ENCODE data around the gene UTP15. TPM values are rescaled to one million over a fixed set of nuclear protein-coding genes. Genes with fewer than 3 reads are reported as not detected.

Gene UTP15
- total and polyA plus RNA-seq, 2 donors (not counting 3 experiments of a cell fraction or from before 2014, with no cell fraction given): 11.7 to 25.2 TPM

GRCh38 chr5:73607228-73607627, 41.7 kb downstream of the UTP15 start:
- no peak overlapping the region for H3K9ac ChIP-seq (replicated peaks; ENCODE audit: extremely low read depth, insufficient read depth, low read length)
- dilution Hi-C loops (cut with MboI; ENCODE audit: extremely low pct_ligation_motif_present, low sequenced_read_pairs): no loop called here
- H3K36me3 ChIP-seq (ENCODE audit: control insufficient read depth in 2 of 2, extremely low read depth in 1 of 2, insufficient read depth in 2 of 2, low read length in 2 of 2): no peaks in the 10 kb centered on the region
- no peaks in the 10 kb centered on the region for H3K9me1 ChIP-seq (replicated peaks; ENCODE audit: control insufficient read depth, extremely low read depth, insufficient read depth, low read length)
- no peaks in the 10 kb centered on the region for H3K79me2 ChIP-seq (ENCODE audit: control insufficient read depth, insufficient read depth, low read length)
- H2AFZ ChIP-seq (ENCODE audit: low read depth, low read length): no peak overlapping the region
- BruUV-seq (replicated peaks): no TSS peak
- peak overlapping the region; percentile 35 for H3K4me2 ChIP-seq (ENCODE audit: insufficient read depth, low read length)
- ChIA-PET POLR2A (interaction anchor here (1.4 kb wide), 1 partner anchor 10 kb away, joined by 4 read pairs; no protein-coding TSS in a partner anchor), CTCF (interaction anchor here (0.9 to 1.0 kb wide), 2 partner anchors 26 to 38 kb away, joined by 3 read pairs; no protein-coding TSS in a partner anchor)
- intact Hi-C loops (cut with micrococcal nuclease): no loop called here
- H4K20me1 ChIP-seq (replicated peaks; ENCODE audit: control insufficient read depth, extremely low read depth, insufficient read depth, low read length): no peaks in the 10 kb centered on the region
- DNase-seq (ENCODE audit: low read depth, low spot score) (no peak), FAIRE-seq (no peak)
- no peak overlapping the region for H3K4me3 ChIP-seq (replicated peaks in 1 of 3; ENCODE audit: insufficient read depth in 1 of 3, low read depth in 1 of 3, low read length in 3 of 3)
- H3K27ac ChIP-seq (ENCODE audit: insufficient read depth, low read depth, low read length): peak overlapping the region; percentile 84
- no peaks in the 10 kb centered on the region for H3K27me3 ChIP-seq (ENCODE audit: control insufficient read depth in 2 of 2, insufficient read depth in 2 of 2, low read length in 2 of 2)
- TF ChIP-seq MYC (IDR thresholded peaks at IDR 0.05; ENCODE audit: low read depth, low read length) (no peak), POLR2AphosphoS5 (IDR thresholded peaks at IDR 0.05; ENCODE audit: insufficient read depth, low read depth, low read length) (no peak), EZH2 (IDR thresholded peaks at IDR 0.05; ENCODE audit: borderline replicate concordance, low read depth, low read length, severe bottlenecking) (no peak), GATA2 (IDR thresholded peaks at IDR 0.05; ENCODE audit: insufficient read depth, insufficient read length, low read depth, low read length) (no peak), FOS (IDR thresholded peaks at IDR 0.05; ENCODE audit: borderline replicate concordance, insufficient read depth, low read length) (no peak), JUN (IDR thresholded peaks at IDR 0.05; ENCODE audit: borderline replicate concordance, insufficient read depth, insufficient read length, low read depth) (no peak), CTCF (IDR thresholded peaks at IDR 0.05; ENCODE audit: extremely low read depth in 1 of 2, insufficient read depth in 1 of 2, low read depth in 1 of 2, low read length in 2 of 2) (no peak)
- H3K9me3 ChIP-seq (replicated peaks; ENCODE audit: control insufficient read depth, insufficient read depth, low read length): no peaks in the 10 kb centered on the region
- H3K4me1 ChIP-seq (ENCODE audit: control insufficient read depth, extremely low read depth, insufficient read depth, low read length): peaks cover 46% of the 10 kb centered on the region

Measured in endothelial cell of umbilical vein (primary cell).